Neutrophil (primary cell): ENCODE data around the gene PRRT1B.
A peak's percentile ranks its signal among the peaks of the same experiment; 100 is the strongest.
"Not testable (repeated sequence)": the region's sequence is repeated elsewhere in the genome, so short reads cannot be mapped to it uniquely, and the experiment has no call there.

ENCODE experiments used
- H3K27ac ChIP-seq: fragments of 200-600 bp; sonication (generic); 2 replicates; pipeline ENCODE4 v1.5.1; 2016; ENCODE audit warnings: mild to moderate bottlenecking, moderate library complexity
- H3K27me3 ChIP-seq: fragments of 200-600 bp; sonication (generic); 2 replicates; pipeline ENCODE4 v1.6.0; 2016; ENCODE audit warnings: mild to moderate bottlenecking
- H3K36me3 ChIP-seq: fragments of 200-600 bp; sonication (generic); 2 replicates; pipeline ENCODE4 v1.5.1; 2017
- H3K4me1 ChIP-seq, 2 experiments: fragments of 200-600 bp in 1 of 2; sonication (generic) in 1 of 2; 1 replicate in 1 of 2; 2 replicates in 1 of 2; pipeline versions ENCODE4 v1.5.1 to v1.6.1; 2013 to 2016; ENCODE audit warnings: low read depth in 1 of 2, low read length in 1 of 2, mild to moderate bottlenecking in 1 of 2, moderate library complexity in 1 of 2; ENCODE audit not compliant: control insufficient read depth in 1 of 2, insufficient read depth in 1 of 2
- H3K4me3 ChIP-seq, 2 experiments: fragments of 200-600 bp in 1 of 2; sonication (generic) in 1 of 2; 1 replicate in 1 of 2; 2 replicates in 1 of 2; pipeline ENCODE4 v1.5.1; 2013 to 2016; ENCODE audit warnings: low read depth in 1 of 2, low read length in 1 of 2, mild to moderate bottlenecking in 1 of 2, moderate library complexity in 1 of 2
- H3K9me3 ChIP-seq: fragments of 200-600 bp; sonication (generic); 2 replicates; pipeline ENCODE4 v1.5.1; 2016
- TF ChIP-seq, protein P1 (sequence below): fragments of 200-600 bp; sonication (generic); IDR thresholded peaks from 2 replicates; pipeline ENCODE4 v1.5.1; 2016; ENCODE audit warnings: antibody characterized with exemption

The PRRT1B gene

DNA sequence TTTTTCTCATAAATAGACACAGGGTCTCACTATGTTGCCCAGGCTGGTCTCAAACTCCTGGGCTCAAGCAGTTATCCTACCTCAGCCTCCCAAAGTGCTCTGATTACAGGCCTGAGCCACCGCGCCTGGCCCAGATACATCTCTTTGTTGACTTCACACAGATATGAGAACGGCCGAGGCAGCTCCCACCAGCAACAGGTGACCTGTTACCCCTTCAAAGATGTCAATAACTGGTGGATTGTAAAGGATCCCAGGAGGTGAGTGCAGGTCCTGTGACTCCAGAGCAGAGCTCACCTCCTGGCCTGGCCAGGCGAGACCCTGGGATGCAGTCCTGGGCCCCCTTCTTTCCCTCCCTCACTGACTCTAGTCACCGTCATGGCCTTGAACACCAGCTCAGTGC lies 33.4 kb upstream of the PRRT1B start:
- H3K27me3 ChIP-seq: no peaks in the 10 kb centered on the region
- H3K36me3 ChIP-seq: peaks cover 41% of the 10 kb centered on the region
- H3K27ac ChIP-seq: no peak overlapping the region
- no peaks in the 10 kb centered on the region for H3K4me1 ChIP-seq
- no peak overlapping the region for H3K4me3 ChIP-seq
- TF ChIP-seq, protein P1, sequence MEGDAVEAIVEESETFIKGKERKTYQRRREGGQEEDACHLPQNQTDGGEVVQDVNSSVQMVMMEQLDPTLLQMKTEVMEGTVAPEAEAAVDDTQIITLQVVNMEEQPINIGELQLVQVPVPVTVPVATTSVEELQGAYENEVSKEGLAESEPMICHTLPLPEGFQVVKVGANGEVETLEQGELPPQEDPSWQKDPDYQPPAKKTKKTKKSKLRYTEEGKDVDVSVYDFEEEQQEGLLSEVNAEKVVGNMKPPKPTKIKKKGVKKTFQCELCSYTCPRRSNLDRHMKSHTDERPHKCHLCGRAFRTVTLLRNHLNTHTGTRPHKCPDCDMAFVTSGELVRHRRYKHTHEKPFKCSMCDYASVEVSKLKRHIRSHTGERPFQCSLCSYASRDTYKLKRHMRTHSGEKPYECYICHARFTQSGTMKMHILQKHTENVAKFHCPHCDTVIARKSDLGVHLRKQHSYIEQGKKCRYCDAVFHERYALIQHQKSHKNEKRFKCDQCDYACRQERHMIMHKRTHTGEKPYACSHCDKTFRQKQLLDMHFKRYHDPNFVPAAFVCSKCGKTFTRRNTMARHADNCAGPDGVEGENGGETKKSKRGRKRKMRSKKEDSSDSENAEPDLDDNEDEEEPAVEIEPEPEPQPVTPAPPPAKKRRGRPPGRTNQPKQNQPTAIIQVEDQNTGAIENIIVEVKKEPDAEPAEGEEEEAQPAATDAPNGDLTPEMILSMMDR: no peak
- H3K9me3 ChIP-seq: peaks cover 21% of the 10 kb centered on the region

DNA sequence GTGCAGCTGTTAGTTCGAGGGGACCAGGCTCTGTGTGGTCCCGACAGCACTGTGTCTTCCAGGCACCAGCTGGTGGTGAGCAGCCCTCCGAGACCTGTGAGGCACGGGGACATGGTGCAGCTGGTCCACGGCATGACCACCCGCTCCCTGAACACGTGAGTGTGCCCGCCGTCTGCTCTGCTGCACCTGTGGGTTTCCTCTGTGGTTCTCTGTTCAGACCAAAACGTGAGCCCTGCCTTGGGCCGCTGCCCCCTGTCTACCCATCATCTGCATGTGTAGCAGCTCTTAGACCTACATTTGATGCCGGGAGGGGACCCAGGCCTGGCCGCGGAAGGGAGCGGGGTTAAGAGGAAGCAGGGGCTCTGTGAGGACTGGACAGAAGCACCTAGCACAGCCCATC lies 32.1 kb upstream of the PRRT1B start:
- peaks cover 22% of the 10 kb centered on the region for H3K9me3 ChIP-seq
- H3K4me3 ChIP-seq: no peak overlapping the region
- no peaks in the 10 kb centered on the region for H3K4me1 ChIP-seq
- TF ChIP-seq, protein P1: no peak
- peaks cover 35% of the 10 kb centered on the region for H3K36me3 ChIP-seq
- H3K27me3 ChIP-seq: no peaks in the 10 kb centered on the region
- H3K27ac ChIP-seq: no peak overlapping the region

DNA sequence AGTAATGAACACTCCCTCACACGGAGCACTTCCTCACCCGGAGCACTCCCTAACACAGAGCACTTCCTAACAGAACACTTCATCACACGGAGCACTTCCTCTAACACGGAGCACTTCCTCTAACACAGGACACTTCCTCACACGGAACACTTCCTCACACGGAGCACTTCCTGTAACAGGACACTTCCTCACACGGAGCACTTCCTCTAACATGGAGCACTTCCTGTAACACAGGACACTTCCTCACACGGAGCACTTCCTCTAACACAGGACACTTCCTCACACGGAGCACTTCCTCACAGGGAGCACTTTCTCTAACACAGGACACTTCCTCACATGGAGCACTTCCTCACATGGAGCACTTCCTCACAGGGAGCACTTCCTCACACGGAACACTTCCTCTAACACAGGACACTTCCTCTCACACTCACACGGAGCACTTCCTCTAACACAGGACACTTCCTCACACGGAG lies 29.7 kb upstream of the PRRT1B start:
- not testable (repeated sequence) for H3K4me3 ChIP-seq, H3K4me1 ChIP-seq, H3K27me3 ChIP-seq
- Histone ChIP-seq H3K36me3 (peaks cover 47% of the 10 kb centered on the region), H3K27ac (peak overlapping the region; percentile 75), H3K9me3 (peaks cover 22% of the 10 kb centered on the region)

DNA sequence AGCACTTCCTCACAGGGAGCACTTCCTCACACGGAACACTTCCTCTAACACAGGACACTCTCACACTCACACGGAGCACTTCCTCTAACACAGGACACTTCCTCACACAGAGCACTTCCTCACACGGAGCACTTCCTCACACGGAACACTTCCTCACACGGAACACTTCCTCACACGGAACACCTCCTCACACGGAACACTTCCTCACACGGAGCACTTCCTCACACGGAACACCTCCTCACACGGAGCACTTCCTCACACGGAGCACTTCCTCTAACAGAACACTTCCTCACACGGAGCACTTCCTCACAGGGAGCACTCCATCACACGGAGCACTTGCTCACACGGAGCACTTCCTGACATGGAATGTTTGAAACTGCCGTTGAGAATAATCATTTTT lies 29.2 kb upstream of the PRRT1B start:
- Histone ChIP-seq H3K4me1 (no peaks in the 10 kb centered on the region), H3K27me3 (no peaks in the 10 kb centered on the region), H3K36me3 (peaks cover 47% of the 10 kb centered on the region), H3K27ac (peak overlapping the region; percentile 75), H3K4me3 (no peak overlapping the region), H3K9me3 (peaks cover 22% of the 10 kb centered on the region)
- TF ChIP-seq, protein P1: no peak

DNA sequence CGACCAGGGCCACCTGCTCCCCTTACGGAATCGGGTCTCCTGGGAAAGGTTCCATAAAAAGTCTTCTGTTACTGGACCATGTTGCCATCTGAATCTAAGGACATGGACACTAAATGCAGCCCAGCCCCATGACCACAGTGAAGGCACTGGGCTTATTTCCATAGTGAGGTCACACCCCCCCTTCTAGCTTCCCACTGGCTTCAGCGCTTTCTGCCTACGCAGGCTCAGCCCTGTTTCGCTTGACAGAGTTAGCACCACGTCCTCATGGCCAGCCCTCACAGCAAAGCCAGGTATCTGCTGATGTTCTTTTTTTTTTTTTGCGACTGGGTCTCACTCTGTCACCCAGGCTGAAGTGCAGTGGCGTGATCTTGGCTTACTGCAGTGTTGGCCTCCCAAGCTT lies 28.4 kb upstream of the PRRT1B start:
- H3K4me3 ChIP-seq: no peak overlapping the region
- TF ChIP-seq, protein P1: no peak
- H3K36me3 ChIP-seq: peaks cover 48% of the 10 kb centered on the region

DNA sequence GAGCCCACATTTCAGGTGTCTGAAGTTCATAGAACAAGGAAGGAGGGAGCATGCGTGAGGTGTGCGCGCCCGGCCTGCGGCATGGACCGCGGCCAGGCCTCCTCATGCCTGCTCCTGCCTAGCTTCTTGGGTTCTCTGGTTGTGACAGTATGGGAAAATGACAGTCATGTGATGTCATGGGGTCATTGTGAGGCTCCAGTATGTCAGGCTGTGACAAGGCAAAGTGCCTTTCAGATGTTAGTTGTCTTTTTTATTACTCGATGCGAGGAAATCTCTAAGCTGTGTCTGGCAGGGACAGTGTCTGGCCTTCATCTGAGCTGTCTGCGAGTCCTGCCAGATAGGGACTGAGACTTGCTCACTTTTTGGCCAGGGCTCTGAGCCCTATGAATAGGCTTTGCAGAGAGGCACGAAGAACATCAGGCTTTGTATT lies 27.5 kb upstream of the PRRT1B start:
- TF ChIP-seq, protein P1: no peak
- H3K4me3 ChIP-seq: no peak overlapping the region
- H3K4me1 ChIP-seq: no peaks in the 10 kb centered on the region
- H3K9me3 ChIP-seq: peaks cover 22% of the 10 kb centered on the region
- no peaks in the 10 kb centered on the region for H3K27me3 ChIP-seq
- peaks cover 50% of the 10 kb centered on the region for H3K36me3 ChIP-seq
- peak overlapping the region; percentile 75 for H3K27ac ChIP-seq

More for the DNA sequence above, 28.4 kb upstream of the PRRT1B start:
- peak overlapping the region; percentile 75 for H3K27ac ChIP-seq
- H3K4me1 ChIP-seq: no peaks in the 10 kb centered on the region
- H3K9me3 ChIP-seq: peaks cover 22% of the 10 kb centered on the region
- no peaks in the 10 kb centered on the region for H3K27me3 ChIP-seq
